Left lung (tissue), 10 donors: Measurements from ENCODE around the gene POMGNT2. TPM values are rescaled to one million over a fixed set of nuclear protein-coding genes. Genes with fewer than 3 reads are reported as not detected.
A peak's percentile ranks its signal among the peaks of the same experiment; 100 is the strongest.

Experiments
- ATAC-seq: fragments of 200-7000 bp; cut with Tn5 transposase; one replicate; pipeline ENCODE4 v1.9.1; 2020; ENCODE audit warnings: moderate library complexity
- DNase-seq, 4 donors: peaks; one replicate each; pipeline ENCODE4 v3.0.0-alpha.2; 2013 to 2020
- H3K27ac ChIP-seq, 2 donors: fragments of 200-600 bp; sonication (generic) in 1 of 2; one replicate each; pipeline versions ENCODE4 v1.5.0 to v1.8.0; 2020 to 2021
- H3K27me3 ChIP-seq, 2 donors: fragments of 200-600 bp; sonication (generic) in 1 of 2; one replicate each; pipeline versions ENCODE4 v1.5.0 to v1.8.0; 2020 to 2021
- H3K36me3 ChIP-seq, 2 donors: fragments of 200-600 bp; sonication (generic) in 1 of 2; one replicate each; pipeline versions ENCODE4 v1.5.0 to v1.8.0; 2020 to 2021
- H3K4me1 ChIP-seq, 2 donors: fragments of 200-600 bp; one replicate each; pipeline ENCODE4 v1.8.0; 2021
- H3K4me3 ChIP-seq, 2 donors: fragments of 200-600 bp; sonication (generic) in 1 of 2; one replicate each; pipeline versions ENCODE4 v1.5.0 to v1.8.0; 2020 to 2021; ENCODE audit warnings: mild to moderate bottlenecking in 1 of 2
- H3K9me3 ChIP-seq, 2 donors: fragments of 200-600 bp; sonication (generic) in 1 of 2; one replicate each; pipeline versions ENCODE4 v1.5.0 to v1.8.0; 2020 to 2021
- intact Hi-C, 2 donors: fragments of 100-400 bp; cut with DNase I; formaldehyde crosslinking; loops; one replicate each; pipeline versions ENCODE4 v1.11.2 to v1.14.2; 2022
- polyA plus RNA-seq, 6 donors: library from polyadenylated mRNA; unstranded; fragments of 120-200 nt; gene quantifications; one replicate each; pipeline ENCODE4 v1.2.1, GENCODE V29; 2013; ENCODE audit not compliant: insufficient read length in 6 of 6
- total RNA-seq, 2 donors: library from RNA; stranded (reverse); fragmentation: NEBNext Ultra II Directional; extraction: Animal tissue kit (Norgen Biotek cat#: 25700); gene quantifications; one replicate each; pipeline ENCODE4 v1.2.1, GENCODE V29; 2021
- TF ChIP-seq, protein P1 (sequence below), 2 donors: fragments of 200-600 bp; sonication (generic) in 1 of 2; IDR thresholded peaks; one replicate each; pipeline versions ENCODE4 v1.5.0 to v1.8.0; 2021; ENCODE audit warnings: antibody characterized with exemption in 2 of 2
- donor health status: DM: no; HTN: yes; CAD: no.
- donor health status: DM: no; HTN: no; CAD: no.

Gene POMGNT2
- total and polyA plus RNA-seq, 8 donors = 14.6 to 18.6 (median 16.1) TPM

DNA sequence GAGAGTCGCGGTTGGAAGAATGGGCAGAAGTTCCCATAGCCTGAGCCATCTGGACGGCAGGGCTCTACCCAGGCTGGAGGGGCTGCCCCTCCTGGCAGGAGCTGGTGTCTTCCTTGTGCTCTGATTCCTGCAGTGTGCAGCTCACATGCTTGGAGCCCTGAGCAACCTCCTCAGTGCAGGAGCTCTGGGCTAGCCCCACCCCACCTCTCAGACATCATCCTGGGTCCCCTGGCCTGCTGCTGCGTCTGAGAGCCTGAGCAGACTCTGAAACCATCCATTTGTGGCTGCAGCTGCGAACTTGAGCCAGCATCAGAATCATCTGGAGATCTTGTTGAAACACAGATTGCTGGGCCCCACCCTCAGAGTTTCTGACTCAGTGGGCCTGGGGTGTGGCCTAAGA is 42.8 kb downstream of the POMGNT2 start:
- DNase-seq (no peak), ATAC-seq (peak; percentile 37)
- Histone ChIP-seq H3K27me3 (no peaks in the 10 kb centered on the region), H3K4me3 (no peak overlapping the region), H3K9me3 (peaks cover 0 to 12% of the 10 kb centered on the region in 2 donors), H3K36me3 (no peaks in the 10 kb centered on the region), H3K4me1 (no peaks in the 10 kb centered on the region), H3K27ac (no peak overlapping the region)
- TF ChIP-seq, protein P1, sequence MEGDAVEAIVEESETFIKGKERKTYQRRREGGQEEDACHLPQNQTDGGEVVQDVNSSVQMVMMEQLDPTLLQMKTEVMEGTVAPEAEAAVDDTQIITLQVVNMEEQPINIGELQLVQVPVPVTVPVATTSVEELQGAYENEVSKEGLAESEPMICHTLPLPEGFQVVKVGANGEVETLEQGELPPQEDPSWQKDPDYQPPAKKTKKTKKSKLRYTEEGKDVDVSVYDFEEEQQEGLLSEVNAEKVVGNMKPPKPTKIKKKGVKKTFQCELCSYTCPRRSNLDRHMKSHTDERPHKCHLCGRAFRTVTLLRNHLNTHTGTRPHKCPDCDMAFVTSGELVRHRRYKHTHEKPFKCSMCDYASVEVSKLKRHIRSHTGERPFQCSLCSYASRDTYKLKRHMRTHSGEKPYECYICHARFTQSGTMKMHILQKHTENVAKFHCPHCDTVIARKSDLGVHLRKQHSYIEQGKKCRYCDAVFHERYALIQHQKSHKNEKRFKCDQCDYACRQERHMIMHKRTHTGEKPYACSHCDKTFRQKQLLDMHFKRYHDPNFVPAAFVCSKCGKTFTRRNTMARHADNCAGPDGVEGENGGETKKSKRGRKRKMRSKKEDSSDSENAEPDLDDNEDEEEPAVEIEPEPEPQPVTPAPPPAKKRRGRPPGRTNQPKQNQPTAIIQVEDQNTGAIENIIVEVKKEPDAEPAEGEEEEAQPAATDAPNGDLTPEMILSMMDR (IDR thresholded peaks at IDR 0.05) = no peak
- intact Hi-C loops = no loop called here

DNA sequence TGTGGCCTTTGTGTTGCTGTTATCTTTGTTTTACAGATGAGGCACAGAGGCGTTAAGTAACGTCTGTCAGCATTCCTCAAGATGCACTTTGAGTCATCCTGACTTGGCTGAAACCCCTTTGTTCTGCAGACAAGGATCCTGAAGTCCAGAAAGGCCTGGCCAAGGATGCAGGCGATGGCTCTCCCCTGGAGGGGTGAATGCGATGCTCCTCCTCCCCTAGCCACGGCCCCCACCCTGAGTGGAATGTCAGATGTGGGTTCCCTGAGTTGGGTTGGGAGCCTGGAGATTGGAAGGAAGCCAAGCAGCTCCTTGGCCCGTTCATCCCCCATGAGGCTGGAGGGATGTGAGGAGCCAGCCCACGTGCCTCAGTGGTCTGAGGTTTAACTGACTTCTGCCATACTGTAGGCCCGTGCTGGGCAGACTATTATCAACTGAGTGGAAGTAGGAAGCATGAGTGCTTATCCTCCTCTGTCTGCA is 43.3 kb downstream of the POMGNT2 start:
- Histone ChIP-seq H3K4me3 (no peak overlapping the region), H3K27ac (no peak overlapping the region), H3K27me3 (no peaks in the 10 kb centered on the region), H3K4me1 (no peaks in the 10 kb centered on the region), H3K9me3 (peaks cover 0 to 12% of the 10 kb centered on the region in 2 donors), H3K36me3 (no peaks in the 10 kb centered on the region)
- DNase-seq (peak in 1 of 4 donors; percentile 57), ATAC-seq (peak; percentile 83)
- TF ChIP-seq, protein P1 (IDR thresholded peaks at IDR 0.05) = no peak
- intact Hi-C loops = no loop called here

DNA sequence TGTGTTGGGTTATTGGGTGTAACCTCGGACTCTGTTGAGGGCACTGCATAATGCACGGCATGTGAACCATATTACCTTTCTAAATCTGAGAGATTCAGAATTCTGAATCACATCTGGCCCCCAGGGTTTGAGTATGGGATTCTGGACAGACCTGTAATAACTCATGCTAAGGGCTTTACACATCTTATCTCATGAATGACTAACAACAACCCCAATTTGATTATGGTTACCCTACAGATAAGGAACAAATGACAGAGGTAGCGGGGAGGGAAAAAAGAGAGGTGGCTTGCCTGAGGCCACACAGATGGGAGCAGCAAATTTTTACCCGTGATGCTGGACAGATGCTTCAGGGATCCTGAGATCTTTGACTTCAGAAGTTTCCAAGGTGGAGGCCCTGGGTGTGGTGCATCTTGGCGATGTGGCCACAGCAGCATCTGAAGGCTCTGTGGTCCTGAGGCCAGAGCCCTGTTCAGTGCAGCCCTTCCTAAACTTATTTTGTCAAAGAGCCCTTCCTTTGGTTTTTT is 43.8 kb downstream of the POMGNT2 start:
- intact Hi-C loops = no loop called here
- no peak for DNase-seq
- Histone ChIP-seq H3K9me3 (peaks cover 0 to 12% of the 10 kb centered on the region in 2 donors), H3K36me3 (no peaks in the 10 kb centered on the region), H3K27ac (no peak overlapping the region), H3K4me1 (no peaks in the 10 kb centered on the region), H3K27me3 (no peaks in the 10 kb centered on the region), H3K4me3 (no peak overlapping the region)
- no peak for ATAC-seq
- TF ChIP-seq, protein P1 (IDR thresholded peaks at IDR 0.05) = no peak

DNA sequence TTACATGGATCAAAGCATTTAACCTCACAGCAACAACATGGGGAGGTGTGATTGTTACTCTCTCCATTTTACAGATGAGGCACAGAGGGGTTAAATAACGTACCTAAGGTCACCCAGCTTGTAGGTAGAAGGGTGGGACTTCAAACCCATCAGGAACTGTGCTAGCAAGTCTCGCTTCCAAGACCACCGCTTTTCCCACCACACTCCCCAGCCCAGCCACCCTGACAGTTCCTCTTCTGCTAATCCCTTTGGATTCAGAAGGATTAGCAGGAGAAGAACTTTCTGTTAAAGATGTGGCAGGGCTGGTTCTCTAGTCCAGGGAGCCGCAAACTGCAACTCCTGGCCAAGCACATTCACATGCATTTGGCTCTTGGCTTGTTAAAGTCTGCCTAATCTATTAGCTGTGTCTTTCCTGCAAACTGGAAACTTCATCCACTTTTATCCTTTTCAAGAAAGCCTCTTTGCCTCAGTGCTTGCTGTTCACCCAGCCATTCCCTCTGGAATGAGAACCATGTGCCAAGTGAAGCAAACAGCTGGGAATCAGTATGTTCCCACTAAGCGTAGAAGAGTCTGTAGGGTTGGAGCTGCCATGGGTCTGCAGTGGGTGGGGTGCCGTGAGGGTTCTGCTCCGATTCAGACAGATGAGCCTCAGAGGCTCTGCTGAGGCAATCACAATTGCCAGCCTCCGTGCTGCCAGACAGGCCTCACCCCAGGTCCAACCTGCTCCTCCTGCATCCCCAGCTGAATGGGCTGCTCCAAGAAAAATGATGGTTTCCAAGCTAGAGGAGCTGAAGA is 44.6 kb downstream of the POMGNT2 start:
- TF ChIP-seq, protein P1 (IDR thresholded peaks at IDR 0.05) = no peak
- H3K4me1 ChIP-seq = no peaks in the 10 kb centered on the region
- intact Hi-C loops = no loop called here
- no peak overlapping the region for H3K4me3 ChIP-seq
- H3K36me3 ChIP-seq = no peaks in the 10 kb centered on the region
- peaks cover 0 to 12% of the 10 kb centered on the region in 2 donors for H3K9me3 ChIP-seq
- ATAC-seq = peak; percentile 25
- no peak for DNase-seq
- H3K27me3 ChIP-seq = no peaks in the 10 kb centered on the region
- H3K27ac ChIP-seq = no peak overlapping the region

DNA sequence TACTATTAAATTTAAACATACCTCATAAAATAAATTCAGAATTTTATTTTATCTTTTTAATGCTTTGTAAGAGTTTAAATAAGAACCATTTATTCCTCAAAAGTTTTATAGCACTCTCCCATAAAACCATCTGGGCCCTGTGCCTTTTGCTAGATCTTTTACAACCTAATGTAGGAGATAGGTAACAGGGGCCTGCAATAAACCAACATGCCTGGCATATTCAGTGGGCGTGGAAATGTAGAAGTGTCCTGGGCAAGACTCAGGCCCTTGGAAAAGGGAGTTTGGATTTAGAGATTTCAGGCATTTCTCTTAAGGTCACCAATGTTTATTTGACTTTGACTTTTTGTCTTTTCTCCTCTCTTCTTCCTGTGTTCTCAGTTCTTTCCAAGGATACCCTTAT is 46.4 kb downstream of the POMGNT2 start:
- DNase-seq = no peak
- H3K4me1 ChIP-seq = no peaks in the 10 kb centered on the region
- H3K27ac ChIP-seq = no peak overlapping the region
- no peak for ATAC-seq
- TF ChIP-seq, protein P1 (IDR thresholded peaks at IDR 0.05) = no peak
- no peak overlapping the region for H3K4me3 ChIP-seq
- H3K36me3 ChIP-seq = no peaks in the 10 kb centered on the region
- H3K27me3 ChIP-seq = no peaks in the 10 kb centered on the region
- intact Hi-C loops = no loop called here
- H3K9me3 ChIP-seq = peaks cover 0 to 12% of the 10 kb centered on the region in 2 donors
